GDM1 (cell line): ENCODE results near the gene LAMA5.

Source experiments
- DNase-seq: peaks from one replicate; lab custom pipeline; 2025; lab: John Stamatoyannopoulos, UW

LAMA5 gene

DNA sequence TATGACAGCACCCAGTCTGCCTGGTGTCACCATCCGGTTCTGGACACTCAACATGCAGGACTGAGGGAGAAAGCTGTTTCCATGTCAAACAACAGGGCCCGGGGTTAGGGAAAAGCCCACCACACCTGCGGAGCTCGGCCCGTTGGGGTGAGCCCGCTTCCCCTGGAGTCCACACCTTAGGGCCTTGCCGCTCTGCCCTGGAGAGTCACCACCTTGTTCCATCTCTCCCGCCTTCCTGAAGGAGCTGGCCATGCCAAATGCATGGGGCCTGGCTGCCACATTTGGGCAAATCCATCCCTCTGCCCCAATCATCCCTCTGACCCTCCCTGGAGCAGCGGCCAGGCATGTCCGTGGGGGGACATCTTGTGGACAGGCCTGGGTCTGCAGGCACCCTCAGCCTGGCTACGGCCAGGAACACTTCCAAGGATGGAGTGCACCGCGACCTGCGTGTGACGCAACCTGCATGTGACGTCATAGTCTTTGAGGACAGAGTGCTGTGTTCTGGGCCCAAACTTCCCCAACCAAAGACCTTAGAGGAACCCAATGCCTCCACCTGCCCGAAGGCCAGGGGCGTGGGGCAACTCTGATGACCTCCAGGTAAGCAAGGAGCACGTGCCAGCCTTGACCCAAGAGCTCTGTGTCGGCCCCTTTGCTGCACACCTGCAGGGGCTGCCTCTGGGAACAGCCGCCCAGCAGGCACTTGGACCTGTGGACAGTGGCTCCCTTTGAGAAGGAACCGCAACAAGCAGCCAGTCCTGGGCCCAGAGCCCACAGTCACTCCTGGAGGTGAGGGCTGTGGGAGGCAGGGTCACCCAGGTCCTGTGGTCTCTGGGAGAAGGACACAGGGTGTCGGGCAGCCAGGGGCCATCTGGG is 38.2 kb upstream of the LAMA5 start:
- DNase-seq, result no peak

- DNase-seq, result no peak
Measured at GRCh38 chr20:62404761-62405107, 37.6 kb upstream of the LAMA5 start.

DNA sequence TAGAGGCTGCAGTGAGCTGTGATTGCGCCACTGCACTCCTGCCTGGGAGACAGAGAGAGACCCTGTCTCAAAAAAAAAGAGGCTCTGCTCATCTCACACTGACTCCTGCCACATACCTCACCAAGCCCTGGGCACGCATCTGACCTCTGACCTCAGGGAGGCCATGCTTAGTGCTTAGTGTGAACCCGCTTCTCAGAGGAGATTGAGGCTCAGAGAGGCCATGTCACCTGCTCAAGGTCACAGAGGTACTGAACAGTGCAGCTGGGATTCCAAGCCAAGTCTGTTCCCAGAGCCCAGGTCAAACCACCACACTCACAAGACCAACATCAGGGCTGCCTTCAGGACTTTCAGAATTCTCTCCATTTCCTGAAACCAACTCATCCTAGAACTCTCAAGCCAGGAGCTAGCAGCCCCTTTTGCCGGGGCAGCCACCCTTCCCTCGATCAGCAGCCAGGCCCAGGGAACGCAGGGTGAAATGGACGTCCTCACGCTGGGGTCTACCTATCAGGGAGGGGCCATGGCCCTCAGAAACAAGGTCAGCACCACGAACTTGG is 37.1 kb upstream of the LAMA5 start:
- DNase-seq, result no peak

GRCh38 chr20:62403331-62403730 is 36.2 kb upstream of the LAMA5 start:
- DNase-seq, result no peak

DNA sequence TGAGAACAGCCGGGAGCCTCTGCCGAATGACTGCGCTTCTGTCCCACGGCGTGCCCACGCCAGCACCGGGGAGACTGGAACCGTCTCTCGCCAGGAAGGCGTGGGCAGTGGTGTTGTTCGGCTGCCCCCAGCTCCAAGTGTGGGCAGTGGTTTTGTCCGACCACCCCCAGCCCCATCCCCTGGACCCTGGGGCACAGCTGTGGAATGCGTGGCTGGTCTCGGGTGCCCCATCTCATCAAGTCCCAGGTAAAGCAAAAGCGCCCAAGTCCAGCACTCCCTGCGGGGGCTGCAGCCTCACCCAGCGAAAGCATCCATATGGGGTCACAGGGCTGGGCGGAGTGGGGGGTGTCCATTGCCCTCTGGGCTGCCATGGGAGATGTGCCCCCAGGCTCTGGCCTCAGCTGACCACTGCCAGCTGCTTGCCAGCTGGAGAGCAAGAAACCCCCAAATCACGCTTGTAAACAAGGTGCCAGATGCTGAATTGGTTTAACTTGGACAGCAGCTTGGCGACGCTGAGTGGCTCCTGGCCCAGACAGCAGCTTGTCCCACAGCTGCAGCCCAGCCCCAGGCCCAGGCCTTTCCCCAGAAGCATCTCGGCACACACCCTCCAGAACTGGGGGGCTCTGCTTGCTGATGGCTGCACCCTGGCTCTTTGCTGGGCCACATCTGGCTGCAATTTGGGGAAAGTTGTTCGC is 35.5 kb upstream of the LAMA5 start:
- DNase-seq, result no peak

GRCh38 chr20:62401331-62401779 is 34.2 kb upstream of the LAMA5 start:
- no peak for DNase-seq

DNA sequence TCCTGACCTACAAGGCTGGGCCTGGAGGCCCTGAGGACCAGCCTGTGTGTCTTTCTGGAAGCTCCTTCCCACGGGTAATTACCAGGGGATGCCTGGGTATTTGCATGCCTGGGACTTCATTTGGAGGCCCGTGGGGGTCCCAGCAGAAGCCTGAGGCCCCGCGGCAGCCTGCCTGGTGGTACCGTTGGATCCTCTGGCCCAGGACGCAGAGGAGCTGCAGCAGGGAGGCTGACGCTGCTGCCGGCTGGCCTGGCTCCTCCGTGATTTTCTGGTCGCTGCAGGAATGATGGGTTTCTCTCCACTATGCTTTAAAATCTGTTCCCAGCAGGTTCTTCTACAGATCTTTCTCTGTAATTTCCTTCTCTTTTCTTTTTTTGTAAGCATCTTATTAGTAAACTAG is 33.4 kb upstream of the LAMA5 start:
- no peak for DNase-seq

GRCh38 chr20:62400021-62400420 is 32.9 kb upstream of the LAMA5 start:
- no peak for DNase-seq

DNA sequence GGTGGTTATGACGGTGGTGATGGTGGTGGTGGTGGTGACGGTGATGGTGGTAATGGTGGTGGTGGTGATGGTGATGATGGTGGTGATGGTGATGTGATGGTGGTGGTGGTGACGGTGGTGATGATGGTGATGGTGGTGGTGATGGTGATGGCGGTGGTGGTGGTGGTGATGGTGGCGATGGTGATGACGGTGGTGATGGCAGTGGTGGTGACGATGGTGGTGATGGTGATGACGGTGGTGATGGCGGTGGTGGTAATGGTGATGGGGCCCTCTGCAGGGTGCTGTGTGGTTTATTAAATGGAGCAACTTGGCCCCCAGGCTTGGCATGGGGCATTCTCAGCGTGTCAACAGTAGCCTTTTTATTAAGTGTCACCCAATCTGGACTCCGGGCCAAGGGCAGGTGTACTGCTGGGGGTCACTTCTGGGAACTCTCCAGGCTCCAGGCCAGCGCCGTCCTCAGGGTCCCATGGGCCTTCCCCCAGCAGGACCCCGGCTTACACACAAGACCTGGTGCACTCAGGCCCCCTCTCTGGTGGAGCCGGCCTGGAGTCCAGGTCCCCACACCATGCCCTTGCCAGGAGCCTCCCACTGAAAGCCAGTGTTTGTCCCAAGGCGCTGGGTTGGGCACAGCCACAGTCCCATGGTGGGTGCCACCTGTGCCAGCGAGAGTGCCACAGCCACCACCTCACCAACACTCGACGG is 31.2 kb upstream of the LAMA5 start:
- no peak for DNase-seq

DNA sequence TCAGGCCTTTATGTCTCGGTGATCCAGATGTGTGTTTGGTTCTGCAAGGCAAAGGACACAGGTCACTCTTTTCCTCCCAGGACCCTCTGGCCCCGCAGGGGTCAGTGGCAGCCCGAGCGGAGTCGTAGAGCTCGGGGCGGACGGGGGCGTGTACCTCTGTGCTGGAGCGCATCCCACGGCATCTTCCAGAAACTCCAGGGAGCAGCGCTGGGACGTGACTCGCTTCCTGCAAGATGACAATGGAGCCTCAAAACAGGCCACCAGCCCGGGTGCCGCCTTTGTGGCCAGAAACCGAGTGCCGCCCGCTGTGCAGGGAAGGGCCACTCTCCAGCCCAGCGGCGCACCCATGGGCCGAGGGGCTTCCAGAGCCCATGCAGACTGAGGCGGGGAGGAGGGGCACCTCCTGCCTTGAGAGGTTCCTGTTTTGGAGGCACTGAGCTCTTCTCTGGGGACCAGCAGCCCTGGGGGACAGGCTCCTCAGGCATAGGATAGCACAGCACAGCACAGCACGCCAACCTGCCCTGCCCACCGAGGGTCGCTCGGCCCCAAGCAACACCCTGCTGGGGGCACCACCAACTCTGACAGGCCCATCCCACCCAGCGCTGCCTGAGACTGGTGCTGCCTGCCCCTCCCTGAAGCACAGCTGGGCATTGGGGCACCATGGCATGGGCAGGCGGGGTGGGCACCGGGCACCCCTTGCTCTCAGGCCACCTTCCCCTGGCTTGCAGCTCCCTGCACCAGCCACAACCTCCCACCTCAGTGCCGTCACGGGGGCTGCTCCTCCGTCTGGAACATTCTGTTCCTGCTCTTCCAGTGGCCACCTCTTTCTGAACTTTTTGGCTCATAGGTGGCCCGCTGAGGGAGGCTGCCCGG is 29.5 kb upstream of the LAMA5 start:
- no peak for DNase-seq

DNA sequence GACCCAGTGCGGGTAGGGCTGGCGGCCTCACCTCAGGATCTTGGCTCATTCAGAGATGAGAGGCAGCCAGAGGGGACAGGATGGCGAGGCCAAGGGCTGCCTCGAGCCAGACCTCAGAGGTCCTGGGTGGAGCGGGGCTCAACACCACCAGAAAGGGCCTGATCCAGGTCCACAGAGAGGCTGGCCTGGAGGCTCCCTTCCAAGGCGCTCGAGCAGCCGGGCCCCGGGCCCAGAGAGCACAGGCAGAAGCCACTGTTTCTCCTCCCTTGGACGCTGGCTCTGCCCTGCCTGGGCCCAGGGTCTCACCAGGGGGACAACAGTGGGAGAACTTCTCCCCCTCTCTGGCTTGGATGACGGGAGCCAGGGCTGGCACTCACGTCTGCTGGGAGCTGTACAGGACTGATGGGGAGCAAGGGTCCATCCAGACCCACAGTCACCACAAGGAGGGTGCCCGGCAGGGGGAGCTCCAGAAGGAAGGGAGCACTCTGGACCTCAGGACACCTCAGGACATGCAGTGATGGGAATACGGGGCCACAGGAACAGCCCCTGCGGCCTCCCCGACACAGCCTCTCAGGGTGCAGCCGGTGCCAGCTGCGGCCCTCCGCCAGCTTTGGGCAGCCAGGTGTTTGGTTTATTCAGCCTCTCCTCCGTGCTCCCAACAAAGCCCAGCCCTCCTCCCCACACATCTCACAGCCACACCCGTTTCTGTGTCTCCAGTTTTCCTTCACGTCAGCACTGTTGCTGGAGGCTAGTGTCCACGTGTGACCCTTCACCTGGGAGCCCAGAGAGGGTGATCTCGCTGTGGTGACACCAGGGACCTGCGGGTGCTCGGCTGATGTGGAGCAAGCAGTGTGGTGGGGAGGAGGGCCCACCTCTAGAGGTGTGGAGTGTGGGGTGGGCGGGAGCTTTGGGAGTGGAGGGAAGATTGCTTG is 28.5 kb upstream of the LAMA5 start:
- DNase-seq, result no peak

DNA sequence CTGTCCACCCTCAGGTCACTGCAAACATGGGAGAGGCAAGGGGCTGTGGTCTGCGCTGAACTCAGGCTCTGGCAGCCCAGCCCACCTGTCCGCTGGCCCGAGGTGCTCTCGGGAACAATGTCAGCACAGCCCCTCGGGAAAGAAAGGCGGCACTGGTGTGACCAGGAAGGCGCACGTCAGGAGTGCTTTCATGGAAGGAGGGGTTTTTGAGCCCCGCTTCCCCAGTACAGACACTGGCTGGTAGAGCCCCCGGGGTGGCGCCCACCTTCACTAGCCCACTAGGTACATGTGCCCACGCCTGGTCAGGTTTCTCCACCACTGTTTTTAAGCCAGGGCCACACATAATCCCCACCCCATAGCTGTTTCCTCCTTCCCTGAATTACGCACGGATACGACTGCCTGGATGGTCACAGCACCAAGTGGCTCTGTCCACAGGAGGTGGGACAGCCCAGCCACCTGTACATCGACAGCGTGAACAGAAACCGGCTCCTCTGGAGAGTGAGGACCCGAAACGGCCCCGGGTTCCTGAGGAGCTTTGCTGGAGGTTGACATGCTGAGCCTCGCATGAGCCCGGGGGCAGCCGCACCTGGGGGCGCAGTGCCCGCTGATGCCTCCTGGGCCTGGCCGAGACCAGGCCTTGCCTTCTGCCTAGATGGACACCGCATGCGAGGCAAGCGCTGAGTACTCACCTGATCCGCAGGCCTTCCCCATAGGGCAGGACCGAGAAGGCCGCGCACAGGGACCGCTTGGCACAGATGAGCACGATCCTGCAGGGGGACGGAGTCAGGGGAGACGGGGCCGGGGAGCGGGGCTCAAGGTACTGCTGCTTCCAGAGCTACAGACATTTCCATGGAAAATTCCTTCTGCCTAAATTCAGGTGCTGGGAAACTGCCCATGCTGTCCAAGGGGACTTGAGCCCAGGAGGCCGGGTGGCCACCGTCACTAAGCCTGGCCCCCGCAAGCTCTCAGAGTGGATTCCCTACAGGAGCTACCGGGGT is 27.4 kb upstream of the LAMA5 start:
- DNase-seq, result no peak

- DNase-seq, result no peak
Measured at GRCh38 chr20:62393830-62394229, 26.7 kb upstream of the LAMA5 start.

GRCh38 chr20:62393335-62393665 is 26.2 kb upstream of the LAMA5 start:
- no peak for DNase-seq

DNA sequence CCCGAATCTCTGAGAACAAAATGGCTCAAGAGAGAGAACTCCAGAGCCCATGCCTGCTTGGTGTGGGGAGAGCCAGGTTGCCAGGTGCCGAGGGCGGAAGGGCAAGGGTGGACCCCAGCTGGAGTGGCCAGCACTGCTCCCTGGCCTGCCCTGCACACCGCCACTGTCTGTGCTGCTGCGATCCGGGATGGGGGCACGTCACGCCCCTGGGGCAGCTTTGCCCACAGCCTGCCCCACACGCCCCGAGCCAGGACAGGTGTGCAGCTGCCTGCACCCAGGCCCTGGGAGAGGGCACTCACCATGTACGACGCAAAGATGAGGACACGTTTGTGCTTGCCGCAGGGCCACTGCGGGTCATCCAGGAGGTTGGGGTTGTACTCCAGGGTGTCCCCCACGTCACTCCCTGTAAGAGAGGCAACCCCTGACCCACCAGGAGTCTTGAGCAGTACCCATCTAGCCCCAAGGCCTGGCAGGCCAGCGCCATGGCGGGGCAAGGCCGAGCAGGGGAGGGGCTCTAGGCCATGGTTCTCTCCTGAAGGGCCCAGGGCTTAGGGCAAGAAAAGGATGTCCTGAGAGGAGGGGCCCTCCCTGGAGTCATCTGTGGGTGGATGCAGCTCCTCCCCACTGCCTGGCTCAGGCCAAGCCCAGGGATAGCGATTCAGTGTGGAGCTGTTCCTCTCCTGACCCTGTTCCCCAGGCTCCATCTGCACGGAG is 25.7 kb upstream of the LAMA5 start:
- no peak for DNase-seq

DNA sequence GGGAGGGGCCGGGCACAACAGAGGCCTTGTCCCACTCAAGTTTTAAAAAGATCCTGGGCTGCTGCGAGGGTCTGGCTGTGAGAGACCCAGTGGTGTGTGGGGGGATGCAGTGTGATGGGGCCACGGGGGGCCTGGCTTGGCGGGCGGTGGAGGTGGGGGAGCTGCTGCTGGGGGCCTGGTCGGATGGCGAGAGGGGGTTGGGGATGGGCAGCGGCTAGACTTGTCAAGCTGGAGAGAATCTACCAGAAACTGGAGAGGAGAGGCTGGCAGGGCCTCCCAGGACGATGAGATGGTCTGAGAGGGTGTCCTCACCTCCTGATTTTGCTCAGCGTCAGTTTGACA is 24.9 kb upstream of the LAMA5 start:
- no peak for DNase-seq

DNA sequence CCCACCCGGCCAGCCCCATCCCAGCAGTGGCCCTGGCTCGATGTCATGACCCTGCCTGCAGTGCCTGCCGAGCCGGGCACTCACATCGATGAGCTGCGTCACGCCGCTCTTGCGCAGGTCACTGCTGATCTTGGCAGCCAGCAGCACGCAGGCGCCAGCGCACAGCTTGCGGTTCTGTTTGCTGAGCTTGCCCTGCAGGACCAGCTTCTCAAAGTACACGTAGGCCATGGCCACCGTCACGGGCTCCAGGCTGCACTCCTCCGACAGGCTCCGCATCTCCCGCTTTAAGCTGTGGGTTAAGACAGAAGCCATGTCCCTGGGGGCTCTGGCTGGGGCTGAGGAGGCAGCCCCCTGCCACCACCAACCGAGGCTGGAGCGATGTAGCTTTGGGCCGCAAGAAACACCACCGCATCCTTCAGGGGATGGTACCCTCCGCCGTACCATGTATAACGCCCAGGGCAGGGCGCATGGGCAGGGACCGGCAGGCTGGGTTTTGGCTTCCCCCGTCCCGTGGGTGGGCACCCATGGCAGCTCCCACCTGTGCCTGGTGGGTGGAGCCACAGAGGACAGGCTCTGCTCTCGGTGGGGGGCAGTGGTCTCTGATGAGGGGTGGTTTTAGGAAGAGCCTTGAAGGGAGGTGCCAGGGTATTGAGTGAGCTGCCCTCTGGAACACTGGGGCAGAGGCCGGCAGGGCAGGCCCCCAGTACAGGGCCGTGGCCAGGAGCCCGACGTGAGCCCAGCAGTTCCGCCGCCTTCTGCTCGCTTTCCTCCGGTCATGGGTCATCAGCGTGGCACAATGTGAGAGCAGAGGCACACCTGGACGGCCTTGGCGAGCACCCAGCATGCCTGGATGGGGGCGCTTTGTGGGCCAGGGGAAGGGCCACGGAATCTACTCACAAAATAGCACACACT is 24.3 kb upstream of the LAMA5 start:
- no peak for DNase-seq
